IMR-90 (cell line): ENCODE data around the gene KRTAP5-9. TPM values are rescaled to one million over a fixed set of nuclear protein-coding genes. Genes with fewer than 3 reads are reported as not detected.

ENCODE experiments used
- ATAC-seq: fragments of 200-7000 bp; cut with Tn5 transposase; 2 replicates; pipeline ENCODE4 v1.9.1; 2020; ENCODE audit warnings: low read depth, mild to moderate bottlenecking, moderate library complexity
- BruUV-seq: library from RNA; stranded (reverse); fragments of 400-500 nt; replicated peaks from 2 replicates; lab custom pipeline; 2021; lab: Mats Ljungman, UMichigan
- CTCF ChIA-PET: fragments of 300-600 bp; formaldehyde crosslinking; extraction: SDS; loops from one replicate; lab custom pipeline; 2021; ENCODE audit warnings: antibody characterized with exemption; lab: Yijun Ruan, JAX
- POLR2A ChIA-PET: fragments of 300-600 bp; sonication (Branson Sonifier 250); formaldehyde crosslinking; loops from one replicate; lab custom pipeline; 2022; ENCODE audit warnings: antibody characterized with exemption; ENCODE audit not compliant: unreplicated experiment; lab: Charles Lee
- DNase-seq: peaks from one replicate; pipeline ENCODE4 v3.0.0; 2013
- H2AFZ ChIP-seq: replicated peaks from 2 replicates; pipeline ENCODE3; 2013; ENCODE audit warnings: low read length, mild to moderate bottlenecking; ENCODE audit not compliant: poor library complexity
- H2AK5ac ChIP-seq: 2 replicates; pipeline ENCODE4 v1.6.1; 2013; ENCODE audit warnings: low read depth, low read length, inconsistent platforms
- H2AK9ac ChIP-seq: replicated peaks from 2 replicates; pipeline ENCODE3; 2013; ENCODE audit warnings: mild to moderate bottlenecking, low read depth, low read length, moderate library complexity; ENCODE audit not compliant: poor library complexity
- H2BK120ac ChIP-seq: 2 replicates; pipeline ENCODE4 v1.6.1; 2013; ENCODE audit warnings: low read depth, low read length, inconsistent platforms
- H2BK15ac ChIP-seq: 3 replicates; pipeline ENCODE4 v1.6.1; 2013; ENCODE audit warnings: low read depth, low read length, inconsistent platforms
- H2BK20ac ChIP-seq: 2 replicates; pipeline ENCODE4 v1.6.1; 2013; ENCODE audit warnings: low read depth, mild to moderate bottlenecking, inconsistent platforms, low read length, moderate library complexity
- H2BK5ac ChIP-seq: 2 replicates; pipeline ENCODE4 v1.6.1; 2013; ENCODE audit warnings: mild to moderate bottlenecking, low read depth, low read length, inconsistent platforms; ENCODE audit not compliant: poor library complexity, severe bottlenecking
- H3K14ac ChIP-seq: replicated peaks from 2 replicates; pipeline ENCODE4 v1.6.1; 2013; ENCODE audit warnings: low read depth, low read length, inconsistent platforms
- H3K18ac ChIP-seq: 2 replicates; pipeline ENCODE4 v1.6.1; 2013; ENCODE audit warnings: low read depth, low read length, control low read depth
- H3K23ac ChIP-seq: 2 replicates; pipeline ENCODE4 v1.6.1; 2013; ENCODE audit warnings: low read depth, low read length, inconsistent platforms
- H3K27ac ChIP-seq: 2 replicates; pipeline ENCODE4 v1.5.1; 2013; ENCODE audit warnings: mild to moderate bottlenecking, control low read depth, low read length; ENCODE audit not compliant: insufficient read depth
- H3K27me3 ChIP-seq: 2 replicates; pipeline ENCODE4 v1.6.1; 2013; ENCODE audit warnings: low read length; ENCODE audit not compliant: control insufficient read depth, insufficient read depth
- H3K36me3 ChIP-seq: 2 replicates; pipeline ENCODE4 v1.6.1; 2013; ENCODE audit warnings: low read length, mixed read lengths; ENCODE audit not compliant: control insufficient read depth, insufficient read depth
- H3K4ac ChIP-seq: 2 replicates; pipeline ENCODE4 v1.6.1; 2013; ENCODE audit warnings: low read depth, low read length, inconsistent platforms
- H3K4me1 ChIP-seq: 2 replicates; pipeline ENCODE4 v1.6.1; 2013; ENCODE audit warnings: low read length, mixed read lengths; ENCODE audit not compliant: control insufficient read depth, insufficient read depth
- H3K4me2 ChIP-seq: 2 replicates; pipeline ENCODE4 v1.6.1; 2013; ENCODE audit warnings: low read depth, mild to moderate bottlenecking, control low read depth, low read length, moderate library complexity
- H3K4me3 ChIP-seq: 2 replicates; pipeline ENCODE4 v1.5.1; 2013; ENCODE audit warnings: low read depth, mild to moderate bottlenecking, control low read depth, low read length, moderate library complexity; ENCODE audit not compliant: insufficient read depth
- H3K56ac ChIP-seq: 2 replicates; pipeline ENCODE4 v1.6.1; 2013; ENCODE audit warnings: low read length, inconsistent platforms; ENCODE audit not compliant: insufficient read depth; ENCODE audit errors: extremely low read depth
- H3K79me1 ChIP-seq, 2 experiments: 2 replicates each; pipeline ENCODE4 v1.6.1; 2013; ENCODE audit warnings: low read length in 2 of 2, inconsistent platforms in 1 of 2, low read depth in 1 of 2
- H3K9ac ChIP-seq: 2 replicates; pipeline ENCODE4 v1.6.1; 2013; ENCODE audit warnings: low read depth, low read length, control low read depth
- H3K9me1 ChIP-seq: 2 replicates; pipeline ENCODE4 v1.6.1; 2013; ENCODE audit warnings: low read length, inconsistent platforms; ENCODE audit not compliant: insufficient read depth
- H3K9me3 ChIP-seq: 2 replicates; pipeline ENCODE4 v1.6.1; 2013; ENCODE audit warnings: low read length; ENCODE audit not compliant: control insufficient read depth, insufficient read depth
- H4K20me1 ChIP-seq: 2 replicates; pipeline ENCODE4 v1.6.1; 2013; ENCODE audit warnings: low read length, inconsistent platforms; ENCODE audit not compliant: insufficient read depth
- H4K5ac ChIP-seq: 2 replicates; pipeline ENCODE4 v1.6.1; 2013; ENCODE audit warnings: mild to moderate bottlenecking, low read depth, low read length, control low read depth
- H4K8ac ChIP-seq, 2 experiments: 2 replicates each; pipeline ENCODE4 v1.6.1; 2013; ENCODE audit warnings: low read depth in 2 of 2, low read length in 2 of 2, control low read depth in 1 of 2, inconsistent platforms in 1 of 2
- H4K91ac ChIP-seq: 2 replicates; pipeline ENCODE4 v1.6.1; 2013; ENCODE audit warnings: low read depth, low read length, inconsistent platforms; ENCODE audit not compliant: insufficient read depth
- BHLHE40 ChIP-seq: fragments of 150-350 bp; IDR thresholded peaks from 2 replicates; pipeline ENCODE4 v1.6.1; 2016; ENCODE audit warnings: mild to moderate bottlenecking, low read depth, low read length
- CEBPB ChIP-seq: IDR thresholded peaks from 2 replicates; pipeline ENCODE4 v1.6.1; 2012; ENCODE audit warnings: low read depth, low read length, improper control_type of control experiment
- RAD21 ChIP-seq: IDR thresholded peaks from 2 replicates; pipeline ENCODE4 v1.6.1; 2012; ENCODE audit warnings: low read length, improper control_type of control experiment
- WGBS, 2 experiments: methylation state at CpG; one replicate each; pipeline versions ENCODE4 v1.1.5 to v1.1.7; 2013; ENCODE audit warnings: missing lambda C conversion rate in 2 of 2; ENCODE audit not compliant: insufficient read length in 1 of 2; ENCODE audit errors: extremely low coverage in 2 of 2; 5-methylcytosine and 5-hydroxymethylcytosine counted together
- dilution Hi-C: fragments of 300-500 bp; cut with HindIII; formaldehyde crosslinking; loops from one replicate; pipeline ENCODE4 v1.14.3; 2018; ENCODE audit warnings: low sequenced_read_pairs; ENCODE audit not compliant: unreplicated experiment
- in situ Hi-C: fragments of 300-500 bp; cut with MboI; formaldehyde crosslinking; loops from 3 replicates; pipeline ENCODE4 v1.14.3; 2019; ENCODE audit warnings: low sequenced_read_pairs, inconsistent platforms, mixed read lengths
- intact Hi-C: fragments of 100-400 bp; cut with micrococcal nuclease; formaldehyde crosslinking; loops from 2 replicates; pipeline ENCODE4 v1.10.0; 2022
- polyA plus RNA-seq, 3 experiments: library from polyadenylated mRNA; depleted of rRNA; stranded (reverse); fragments of >200 nt; gene quantifications; 2 replicates each; pipeline ENCODE4 v1.2.3, GENCODE V29; 2012; ENCODE audit warnings: low replicate concordance in 1 of 3
- total RNA-seq: library from RNA; depleted of rRNA; stranded (reverse); fragments of >200 nt; gene quantifications from 2 replicates; pipeline ENCODE4 v1.2.3, GENCODE V29; 2012
- TF ChIP-seq, protein P1 (sequence below): conservative IDR thresholded peaks from 2 replicates; pipeline ENCODE4 v1.5.1; 2012; ENCODE audit warnings: mild to moderate bottlenecking, low read depth, low read length, improper control_type of control experiment

Gene KRTAP5-9
- total and polyA plus RNA-seq, 2 of the 4 experiments (the other 2 are of a cell fraction): 0.09 TPM; not detected in 1

DNA sequence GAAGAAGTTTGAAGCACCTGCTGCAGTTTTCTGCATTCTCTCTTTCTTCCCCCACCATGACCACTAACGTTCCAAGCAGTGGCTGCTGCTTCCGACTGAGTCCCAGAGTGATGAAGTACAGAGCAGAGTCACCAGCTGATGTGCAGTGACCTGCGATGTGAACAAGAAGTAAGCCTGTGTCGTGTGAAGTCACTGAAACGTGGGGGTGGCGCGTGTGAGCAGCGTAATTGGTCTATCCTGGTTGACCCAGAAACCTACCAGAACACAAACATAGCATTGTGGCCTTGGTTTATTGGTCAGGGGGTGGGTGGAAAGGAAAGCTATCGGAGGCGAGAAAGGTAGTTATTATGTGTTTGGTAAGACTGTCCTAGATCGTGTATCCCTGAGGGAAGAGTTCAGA is 17.6 kb upstream of the KRTAP5-9 start:
- BruUV-seq: no TSS peak
- no peak overlapping the region for H3K56ac ChIP-seq
- CTCF ChIA-PET: no interaction called here

More for the DNA sequence above, 17.6 kb upstream of the KRTAP5-9 start:
- DNase-seq (no peak), ATAC-seq (no peak)
- Histone ChIP-seq H2BK120ac (no peak overlapping the region), H3K9me1 (no peaks in the 10 kb centered on the region), H3K9me3 (no peaks in the 10 kb centered on the region), H4K5ac (no peak overlapping the region), H3K27me3 (no peaks in the 10 kb centered on the region), H4K91ac (no peak overlapping the region), H3K4me1 (no peaks in the 10 kb centered on the region), H3K4ac (no peak overlapping the region), H3K14ac (no peak overlapping the region), H3K36me3 (no peaks in the 10 kb centered on the region), H2BK5ac (no peak overlapping the region), H4K20me1 (no peaks in the 10 kb centered on the region), H2BK15ac (no peak overlapping the region), H3K4me3 (no peak overlapping the region), H3K23ac (no peak overlapping the region), H2BK20ac (no peak overlapping the region), H3K9ac (no peak overlapping the region), H2AK5ac (no peak overlapping the region), H3K79me1 (no peaks in the 10 kb centered on the region), H3K18ac (no peak overlapping the region), H3K4me2 (no peak overlapping the region), H2AK9ac (no peak overlapping the region), H4K8ac (no peak overlapping the region), H3K27ac (no peak overlapping the region), H2AFZ (no peak overlapping the region)
- POLR2A ChIA-PET: no interaction called here
- dilution Hi-C loops (no loop called here), intact Hi-C loops (no loop called here), in situ Hi-C loops (no loop called here)
- TF ChIP-seq BHLHE40 (no peak), CEBPB (no peak), RAD21 (no peak)
- TF ChIP-seq, protein P1, sequence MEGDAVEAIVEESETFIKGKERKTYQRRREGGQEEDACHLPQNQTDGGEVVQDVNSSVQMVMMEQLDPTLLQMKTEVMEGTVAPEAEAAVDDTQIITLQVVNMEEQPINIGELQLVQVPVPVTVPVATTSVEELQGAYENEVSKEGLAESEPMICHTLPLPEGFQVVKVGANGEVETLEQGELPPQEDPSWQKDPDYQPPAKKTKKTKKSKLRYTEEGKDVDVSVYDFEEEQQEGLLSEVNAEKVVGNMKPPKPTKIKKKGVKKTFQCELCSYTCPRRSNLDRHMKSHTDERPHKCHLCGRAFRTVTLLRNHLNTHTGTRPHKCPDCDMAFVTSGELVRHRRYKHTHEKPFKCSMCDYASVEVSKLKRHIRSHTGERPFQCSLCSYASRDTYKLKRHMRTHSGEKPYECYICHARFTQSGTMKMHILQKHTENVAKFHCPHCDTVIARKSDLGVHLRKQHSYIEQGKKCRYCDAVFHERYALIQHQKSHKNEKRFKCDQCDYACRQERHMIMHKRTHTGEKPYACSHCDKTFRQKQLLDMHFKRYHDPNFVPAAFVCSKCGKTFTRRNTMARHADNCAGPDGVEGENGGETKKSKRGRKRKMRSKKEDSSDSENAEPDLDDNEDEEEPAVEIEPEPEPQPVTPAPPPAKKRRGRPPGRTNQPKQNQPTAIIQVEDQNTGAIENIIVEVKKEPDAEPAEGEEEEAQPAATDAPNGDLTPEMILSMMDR: no peak
- WGBS, 2 experiments: no CpG with 5 or more reads among the region's 11 CpGs
